Subcutaneous abdominal adipose tissue (tissue), 5 donors: ENCODE measurements around the gene AP1S1.
"Not testable (repeated sequence)": the region's sequence is repeated elsewhere in the genome, so short reads cannot be mapped to it uniquely, and the experiment has no call there.

ENCODE experiments used
- H3K27ac ChIP-seq: one replicate; pipeline ENCODE4 v1.7.0; 2013; ENCODE audit warnings: low read depth, mild to moderate bottlenecking, inconsistent platforms, low read length, moderate library complexity
- H3K27me3 ChIP-seq, 5 donors: one replicate each; pipeline ENCODE4 v1.7.0; 2013; ENCODE audit warnings: low read length in 5 of 5, inconsistent platforms in 1 of 5; ENCODE audit not compliant: control insufficient read depth in 5 of 5, insufficient read depth in 4 of 5
- H3K36me3 ChIP-seq, 5 donors: one replicate each; pipeline ENCODE4 v1.7.0; 2013; ENCODE audit warnings: low read length in 5 of 5; ENCODE audit not compliant: control insufficient read depth in 5 of 5, insufficient read depth in 5 of 5
- H3K4me1 ChIP-seq, 5 donors: one replicate each; pipeline ENCODE4 v1.7.0; 2013; ENCODE audit warnings: low read length in 5 of 5, mild to moderate bottlenecking in 3 of 5, moderate library complexity in 1 of 5; ENCODE audit not compliant: control insufficient read depth in 5 of 5, insufficient read depth in 5 of 5
- H3K4me3 ChIP-seq, 5 donors: one replicate each; pipeline ENCODE4 v1.7.0; 2013; ENCODE audit warnings: low read length in 5 of 5, low read depth in 1 of 5
- H3K9ac ChIP-seq, 5 donors: one replicate each; pipeline ENCODE4 v1.7.0; 2013; ENCODE audit warnings: low read length in 5 of 5, mild to moderate bottlenecking in 4 of 5, moderate library complexity in 3 of 5
- H3K9me3 ChIP-seq, 5 donors: one replicate each; pipeline ENCODE4 v1.7.0; 2013; ENCODE audit warnings: low read length in 5 of 5; ENCODE audit not compliant: control insufficient read depth in 5 of 5
- donor health status: healthy.
- donor health status: healthy.
- donor health status: healthy.
- donor health status: healthy.
- donor health status: healthy.

The AP1S1 gene

DNA sequence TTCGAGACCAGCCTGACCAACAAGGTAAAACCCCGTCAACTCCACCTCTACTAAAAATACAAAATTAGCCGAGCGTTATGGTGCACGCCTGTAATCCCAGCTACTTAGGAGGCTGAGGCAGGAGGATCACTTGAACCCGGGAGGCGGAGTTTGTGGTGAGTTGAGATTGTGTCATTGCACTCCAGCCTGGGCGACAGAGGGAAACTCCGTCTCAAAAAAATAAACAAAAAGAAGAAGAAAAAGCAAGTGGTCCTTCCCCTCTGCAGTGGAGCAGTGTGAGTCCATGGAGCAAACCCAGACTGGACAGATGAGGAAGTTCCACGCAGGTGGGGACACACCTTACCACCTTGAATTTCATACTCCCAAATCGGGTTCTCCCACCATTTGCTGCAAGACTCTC is 40.4 kb upstream of the AP1S1 start:
- no peak overlapping the region for H3K4me3 ChIP-seq
- peaks cover 0 to 3% (median 0%) of the 10 kb centered on the region in 5 donors for H3K27me3 ChIP-seq
- H3K9ac ChIP-seq, result no peak overlapping the region
- H3K36me3 ChIP-seq, result no peaks in the 10 kb centered on the region
- no peak overlapping the region for H3K27ac ChIP-seq
- H3K9me3 ChIP-seq, result no peaks in the 10 kb centered on the region
- H3K4me1 ChIP-seq, result peaks cover 0 to 21% (median 6%) of the 10 kb centered on the region in 5 donors

DNA sequence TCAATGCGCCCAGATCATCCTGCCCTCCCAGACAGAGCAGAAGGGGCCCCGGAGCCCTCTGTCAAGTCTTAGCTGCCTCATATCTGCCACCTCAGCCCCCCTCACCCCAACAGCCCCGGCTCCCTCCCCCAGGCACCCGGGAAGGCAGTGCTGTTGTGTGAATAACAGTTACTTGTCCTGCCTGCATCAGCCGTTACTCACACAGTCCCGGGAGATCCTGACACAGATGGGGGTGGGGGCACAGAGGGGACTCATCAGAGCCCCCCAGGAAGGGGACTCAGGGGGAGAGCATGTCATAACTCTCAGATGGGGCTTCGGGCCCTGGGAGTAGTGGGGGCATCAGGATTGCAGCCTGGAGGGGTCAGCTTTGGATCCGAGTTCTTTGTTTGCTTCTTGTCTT is 39.8 kb upstream of the AP1S1 start:
- Histone ChIP-seq H3K27me3 (peaks cover 0 to 3% (median 0%) of the 10 kb centered on the region in 5 donors), H3K27ac (no peak overlapping the region), H3K9ac (no peak overlapping the region), H3K9me3 (no peaks in the 10 kb centered on the region), H3K4me1 (peaks cover 0 to 16% (median 3%) of the 10 kb centered on the region in 5 donors), H3K4me3 (no peak overlapping the region), H3K36me3 (no peaks in the 10 kb centered on the region)

DNA sequence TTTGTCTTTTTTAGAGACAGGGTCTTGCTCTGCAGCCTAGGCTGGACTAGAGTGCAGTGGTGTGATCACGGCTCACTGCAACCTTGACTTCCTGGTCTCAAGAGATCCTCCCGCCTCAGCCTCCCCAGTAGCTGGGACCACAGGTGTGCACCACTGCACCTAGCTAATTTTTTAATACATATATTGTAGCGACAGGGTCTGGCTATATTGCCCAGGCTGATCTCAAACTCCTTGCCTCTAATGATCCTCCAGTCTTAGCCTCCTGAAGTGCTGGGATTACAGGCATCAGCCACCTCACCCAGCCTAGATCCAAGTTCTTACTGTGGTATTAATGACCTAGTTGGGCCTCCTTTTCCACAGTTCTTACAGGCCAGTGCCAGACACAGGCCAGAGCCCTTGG is 39.1 kb upstream of the AP1S1 start:
- H3K4me3 ChIP-seq, result no peak overlapping the region
- no peak overlapping the region for H3K27ac ChIP-seq
- H3K4me1 ChIP-seq, result peaks cover 0 to 16% (median 3%) of the 10 kb centered on the region in 5 donors
- H3K9me3 ChIP-seq, result no peaks in the 10 kb centered on the region
- H3K9ac ChIP-seq, result no peak overlapping the region
- peaks cover 0 to 5% (median 0%) of the 10 kb centered on the region in 5 donors for H3K27me3 ChIP-seq
- no peaks in the 10 kb centered on the region for H3K36me3 ChIP-seq

DNA sequence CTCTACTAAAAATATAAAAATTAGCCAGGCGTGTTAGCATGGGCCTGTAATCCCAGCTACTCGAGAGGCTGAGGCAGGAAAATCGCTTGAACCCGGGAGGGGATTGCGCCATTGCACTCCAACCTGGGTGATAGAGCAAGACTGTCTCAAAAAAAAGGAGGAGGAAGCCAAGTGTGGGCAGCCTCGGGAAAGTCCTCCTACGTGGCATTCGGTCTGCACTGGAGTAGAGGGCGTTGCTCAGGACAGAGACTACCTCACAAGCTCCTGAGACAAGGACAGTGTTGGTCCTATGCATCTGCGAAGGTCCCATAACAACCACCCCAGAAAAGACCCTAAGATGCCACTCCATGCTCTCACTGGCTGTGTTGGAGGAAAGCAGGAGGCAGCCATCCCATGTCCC is 37.4 kb upstream of the AP1S1 start:
- Histone ChIP-seq H3K4me3 (no peak overlapping the region), H3K4me1 (peaks cover 1 to 11% (median 7%) of the 10 kb centered on the region in 5 donors), H3K9ac (no peak overlapping the region), H3K27me3 (peaks cover 0 to 5% (median 0%) of the 10 kb centered on the region in 5 donors), H3K36me3 (no peaks in the 10 kb centered on the region), H3K27ac (no peak overlapping the region), H3K9me3 (no peaks in the 10 kb centered on the region)

DNA sequence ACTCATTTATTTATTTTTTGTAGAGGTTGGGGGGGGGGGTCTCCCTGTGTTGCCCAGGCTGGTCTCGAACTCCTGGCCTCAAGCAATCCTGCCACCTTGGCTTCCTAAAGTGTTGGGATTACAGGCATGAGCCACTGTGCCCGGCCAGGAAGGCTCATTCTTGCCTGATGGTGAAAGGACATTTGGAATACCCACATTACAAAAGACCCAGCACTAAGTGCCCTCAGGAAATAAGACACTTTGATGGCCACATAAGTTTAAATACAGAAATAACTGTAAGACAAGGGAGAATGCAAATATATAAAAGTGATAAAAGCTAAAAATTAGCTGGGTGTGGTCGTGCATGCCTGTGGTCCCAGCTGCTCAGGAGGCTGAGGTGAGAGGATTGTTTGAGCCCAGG is 35.4 kb upstream of the AP1S1 start:
- no peak overlapping the region for H3K27ac ChIP-seq

DNA sequence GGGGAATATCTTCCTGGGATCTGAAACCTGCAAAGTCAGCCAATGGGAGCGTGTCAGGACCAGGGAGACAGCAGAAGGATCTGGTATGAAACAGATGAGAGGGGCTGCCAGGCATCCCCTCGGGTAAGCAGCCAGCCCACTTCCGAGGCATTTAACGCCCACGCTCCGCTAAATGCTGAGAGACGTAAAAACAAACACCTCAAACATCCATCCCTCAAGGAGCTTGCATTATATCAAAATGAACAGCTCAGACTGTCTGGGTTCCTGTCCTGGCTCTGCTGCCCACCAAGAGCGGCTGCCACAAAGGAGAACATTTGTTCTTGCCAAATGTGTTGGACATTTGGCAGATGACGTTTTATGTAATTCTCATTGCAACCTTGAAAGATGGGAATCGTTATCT is 34.4 kb upstream of the AP1S1 start:
- no peak overlapping the region for H3K27ac ChIP-seq
- H3K27me3 ChIP-seq, result peaks cover 0 to 3% (median 0%) of the 10 kb centered on the region in 5 donors
- H3K9me3 ChIP-seq, result no peaks in the 10 kb centered on the region

More for the DNA sequence above, 35.4 kb upstream of the AP1S1 start:
- H3K27me3 ChIP-seq, result peaks cover 0 to 5% (median 0%) of the 10 kb centered on the region in 5 donors
- H3K36me3 ChIP-seq, result no peaks in the 10 kb centered on the region
- no peak overlapping the region for H3K4me3 ChIP-seq
- H3K9me3 ChIP-seq, result no peaks in the 10 kb centered on the region
- peaks cover 4 to 17% (median 11%) of the 10 kb centered on the region in 5 donors for H3K4me1 ChIP-seq
- H3K9ac ChIP-seq, result no peak overlapping the region

DNA sequence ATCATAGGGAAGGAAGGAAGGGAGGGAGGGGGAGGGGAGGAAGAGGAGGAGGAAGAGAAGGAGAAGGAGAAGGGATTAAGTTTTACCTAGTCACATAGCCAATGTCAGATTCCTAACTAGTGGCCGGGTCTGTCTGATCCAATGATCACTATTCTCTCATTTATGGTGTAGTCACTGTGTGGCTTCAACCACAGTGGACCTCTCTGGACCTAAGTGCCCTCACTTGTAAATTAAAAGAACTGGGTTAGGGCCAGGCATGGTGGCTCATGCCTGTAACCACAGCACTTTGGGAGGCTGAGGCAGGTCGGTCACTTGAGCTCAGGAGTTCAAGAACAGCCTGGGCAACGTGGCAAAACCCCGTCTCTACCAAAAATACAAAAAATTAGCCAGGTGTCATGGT is 34.0 kb upstream of the AP1S1 start:
- Histone ChIP-seq H3K9me3 (no peaks in the 10 kb centered on the region), H3K27ac (no peak overlapping the region), H3K4me1 (peaks cover 6 to 30% (median 19%) of the 10 kb centered on the region in 5 donors), H3K9ac (no peak overlapping the region), H3K27me3 (peaks cover 0 to 3% (median 0%) of the 10 kb centered on the region in 5 donors), H3K36me3 (no peaks in the 10 kb centered on the region), H3K4me3 (no peak overlapping the region)

More for the DNA sequence above, 34.4 kb upstream of the AP1S1 start:
- Histone ChIP-seq H3K4me3 (no peak overlapping the region), H3K9ac (no peak overlapping the region), H3K4me1 (peaks cover 6 to 26% (median 17%) of the 10 kb centered on the region in 5 donors), H3K36me3 (no peaks in the 10 kb centered on the region)

DNA sequence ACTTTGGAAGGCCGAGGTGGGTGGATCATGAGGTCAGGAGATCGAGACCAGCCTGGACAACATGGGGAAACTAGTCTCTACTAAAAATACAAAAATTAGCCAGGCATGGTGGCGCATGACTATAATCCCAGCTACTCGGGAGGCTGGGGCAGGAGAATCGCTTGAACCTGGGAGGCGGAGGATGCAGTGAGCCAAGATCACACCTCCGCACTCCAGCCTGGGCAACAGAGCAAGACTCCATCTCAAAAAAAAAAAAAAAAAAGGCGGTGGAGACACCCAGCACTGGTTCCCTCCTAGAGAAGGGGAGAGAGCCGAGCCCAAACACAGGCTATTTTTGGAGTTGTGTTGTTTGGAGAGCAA is 32.7 kb upstream of the AP1S1 start:
- not testable (repeated sequence) for H3K9me3 ChIP-seq, H3K27ac ChIP-seq, H3K27me3 ChIP-seq, H3K9ac ChIP-seq, H3K36me3 ChIP-seq
- peaks cover 8 to 42% (median 26%) of the 10 kb centered on the region in 5 donors for H3K4me1 ChIP-seq
- H3K4me3 ChIP-seq, result peak overlapping the region; percentile 32 to 77 (median 55)

DNA sequence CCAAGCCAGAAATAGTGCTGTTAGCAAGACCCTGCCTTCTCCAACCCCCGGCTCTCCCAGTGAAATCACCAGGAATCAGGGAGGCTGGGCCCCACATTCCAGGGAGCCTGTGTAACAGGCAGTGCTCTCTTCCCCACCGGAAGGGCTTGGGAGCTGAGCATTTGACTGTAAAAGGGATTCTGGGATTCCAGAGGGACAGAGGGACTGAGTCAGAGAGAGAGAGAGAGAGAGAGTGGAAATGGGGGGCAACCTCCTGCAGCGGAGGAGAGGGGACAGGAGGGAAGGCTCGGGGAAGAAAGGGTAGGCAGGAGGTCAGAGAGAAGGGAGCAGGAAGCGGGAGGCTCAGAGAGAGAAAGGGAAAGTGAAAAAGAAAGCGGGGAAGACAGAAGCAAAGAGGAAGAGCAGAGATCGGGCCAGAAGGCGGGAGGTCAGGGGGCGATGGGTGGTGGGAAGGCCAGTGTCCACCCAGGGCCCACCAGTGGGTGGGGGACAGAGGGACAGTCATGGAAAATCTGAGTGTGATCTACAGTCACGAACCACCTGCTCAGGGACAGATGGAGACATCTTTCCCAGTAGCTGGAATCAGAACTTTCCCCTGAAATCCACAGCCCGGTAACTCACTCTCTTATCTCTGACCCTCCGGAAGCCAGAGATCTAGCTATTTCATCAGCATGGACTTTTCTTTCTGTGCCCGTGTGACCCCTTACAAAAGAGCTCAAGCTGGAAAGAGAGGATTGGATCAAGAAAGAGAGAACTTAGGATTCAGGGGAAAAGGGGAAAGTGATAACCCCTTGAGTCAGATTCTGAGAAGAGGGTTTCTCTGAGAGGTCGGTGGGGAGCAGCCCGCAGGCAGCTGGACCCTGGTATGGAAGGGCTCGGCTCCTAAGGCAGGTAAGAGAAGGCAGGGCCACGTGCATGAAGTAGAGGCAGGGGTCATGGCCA is 32.0 kb upstream of the AP1S1 start:
- Histone ChIP-seq H3K36me3 (no peaks in the 10 kb centered on the region), H3K9ac (peak overlapping the region in 3 of 5 donors; percentile 35 to 58 (median 44)), H3K4me1 (peaks cover 10 to 48% (median 33%) of the 10 kb centered on the region in 5 donors), H3K4me3 (peak overlapping the region; percentile 32 to 77 (median 55)), H3K9me3 (no peaks in the 10 kb centered on the region), H3K27ac (peak overlapping the region; percentile 69), H3K27me3 (peaks cover 0 to 16% (median 2%) of the 10 kb centered on the region in 5 donors)
